Neuronal stem cell (in vitro differentiated cells): ENCODE measurements around the gene ZNF320.

ENCODE experiments used
- small RNA-seq: library from polyadenylated mRNA; stranded (forward); fragments of <200 nt; extraction: miRNeasy Mini kit (QIAGEN cat#:217004); gene quantifications from one replicate; pipeline ENCODE3, GENCODE V24; 2013; ENCODE audit not compliant: insufficient read depth

Gene ZNF320

Small RNA genes lying within 50 kb of the gene (small RNA-seq; reads per million reads assigned to genes)
- 4.3 reads per million, percentile 11 among the genes with 10 or more reads in this experiment for gene ZNF320
